HG03460 (cell line): Measurements from ENCODE around the gene C19orf73.

Experiments
- ATAC-seq: cut with Tn5 transposase; IDR thresholded peaks from one replicate; pipeline ENCODE4 v1.9.1; 2021; ENCODE audit not compliant: unreplicated experiment

C19orf73 gene, protein sequence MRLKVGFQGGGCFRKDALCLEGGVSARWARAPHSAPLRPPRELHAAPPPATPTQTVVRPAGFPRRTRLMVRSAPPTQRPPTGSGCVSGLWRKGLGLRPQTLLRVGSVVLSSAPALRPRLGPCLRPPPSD

DNA sequence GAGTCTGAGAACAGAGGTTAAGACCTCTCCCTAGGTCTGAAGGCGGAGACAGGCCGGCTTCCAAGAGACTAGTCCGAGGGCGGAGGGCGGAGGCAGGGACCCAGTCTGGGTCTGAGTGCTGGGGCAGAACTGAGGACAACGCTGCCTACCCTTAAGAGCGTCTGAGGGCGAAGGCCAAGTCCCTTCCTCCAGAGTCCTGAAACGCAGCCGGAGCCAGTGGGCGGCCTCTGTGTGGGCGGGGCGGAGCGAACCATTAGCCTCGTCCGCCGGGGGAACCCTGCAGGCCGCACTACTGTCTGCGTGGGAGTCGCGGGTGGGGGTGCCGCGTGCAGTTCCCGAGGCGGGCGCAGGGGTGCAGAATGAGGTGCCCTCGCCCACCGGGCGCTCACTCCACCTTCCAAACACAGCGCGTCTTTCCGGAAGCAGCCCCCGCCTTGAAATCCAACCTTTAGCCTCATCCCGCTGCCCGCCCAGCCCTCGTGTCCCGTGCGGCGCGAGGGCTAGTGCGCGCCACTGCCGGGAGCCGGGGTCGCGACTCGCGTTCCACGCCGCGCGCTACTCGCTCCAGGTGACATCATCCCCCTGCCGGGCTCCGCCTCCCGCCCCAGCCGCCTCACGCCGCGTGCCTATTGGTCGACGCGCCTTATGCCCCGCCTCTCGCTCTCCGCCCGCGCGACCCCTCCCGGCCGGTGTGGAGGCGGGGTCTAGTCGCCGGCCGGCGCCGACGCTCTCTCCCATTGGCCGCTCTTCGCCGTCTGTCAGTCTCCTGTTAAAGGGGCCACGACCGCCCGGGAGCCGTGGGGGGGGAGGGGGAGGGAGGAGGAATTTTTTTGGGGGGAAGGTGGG lies at the start of gene C19orf73:
C19orf73 (minus strand) TSS at position 579 of the 846 bp plus-strand sequence; CDS start at position 458, 121 bp downstream.
- peak; percentile 66 for ATAC-seq

DNA sequence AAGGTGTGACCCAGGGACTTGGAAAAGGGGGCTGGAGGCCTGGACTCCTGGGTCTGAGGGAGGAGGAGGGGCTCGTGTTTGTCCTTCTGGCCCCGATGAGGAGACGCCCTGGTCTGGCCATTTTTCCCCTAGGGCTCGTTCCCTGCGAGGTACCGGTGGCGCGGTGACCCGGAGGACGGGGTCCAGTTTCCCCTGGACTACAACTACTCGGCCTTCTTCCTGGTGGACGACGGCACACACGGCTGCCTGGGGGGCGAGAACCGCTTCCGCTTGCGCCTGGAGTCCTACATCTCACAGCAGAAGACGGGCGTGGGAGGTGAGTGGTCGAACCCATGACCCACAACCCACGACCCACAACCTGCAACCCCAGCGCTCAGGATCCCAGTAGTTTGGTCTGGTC lies 49.5 kb upstream of the C19orf73 start:
- no peak for ATAC-seq

DNA sequence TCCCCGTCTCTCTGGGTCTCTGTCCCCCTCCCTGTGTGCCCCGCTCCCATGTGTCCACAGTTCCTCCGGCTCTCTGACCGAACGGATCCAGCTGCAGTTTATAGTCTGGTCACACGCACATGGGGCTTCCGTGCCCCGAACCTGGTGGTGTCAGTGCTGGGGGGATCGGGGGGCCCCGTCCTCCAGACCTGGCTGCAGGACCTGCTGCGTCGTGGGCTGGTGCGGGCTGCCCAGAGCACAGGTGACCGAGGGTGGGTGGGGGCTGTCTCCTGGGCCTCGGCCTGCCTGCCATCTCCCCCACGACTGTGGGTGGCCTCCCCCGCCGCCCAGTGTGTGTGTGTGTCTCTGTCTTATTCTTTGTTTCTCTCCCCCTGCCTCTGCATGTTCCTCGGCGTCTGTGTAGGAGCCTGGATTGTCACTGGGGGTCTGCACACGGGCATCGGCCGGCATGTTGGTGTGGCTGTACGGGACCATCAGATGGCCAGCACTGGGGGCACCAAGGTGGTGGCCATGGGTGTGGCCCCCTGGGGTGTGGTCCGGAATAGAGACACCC lies 49.0 kb upstream of the C19orf73 start:
- no peak for ATAC-seq

DNA sequence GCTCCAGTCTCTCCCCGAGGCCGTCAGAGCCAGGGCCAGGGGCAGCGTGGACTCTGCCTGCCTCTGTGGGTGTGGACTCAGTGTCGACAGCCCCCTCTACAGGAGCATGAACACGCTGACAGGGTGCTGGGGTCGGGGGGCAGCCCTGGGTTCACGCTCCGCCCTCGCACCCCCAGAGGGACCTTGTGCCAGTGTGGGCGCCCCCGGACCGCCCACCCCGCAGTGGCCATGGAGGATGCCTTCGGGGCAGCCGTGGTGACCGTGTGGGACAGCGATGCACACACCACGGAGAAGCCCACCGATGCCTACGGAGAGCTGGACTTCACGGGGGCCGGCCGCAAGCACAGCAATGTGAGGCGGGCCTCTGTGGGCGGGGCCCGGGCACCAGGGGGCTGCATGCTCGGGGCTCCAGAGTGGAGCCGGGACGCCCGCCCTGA lies 46.9 kb upstream of the C19orf73 start:
- ATAC-seq: no peak

DNA sequence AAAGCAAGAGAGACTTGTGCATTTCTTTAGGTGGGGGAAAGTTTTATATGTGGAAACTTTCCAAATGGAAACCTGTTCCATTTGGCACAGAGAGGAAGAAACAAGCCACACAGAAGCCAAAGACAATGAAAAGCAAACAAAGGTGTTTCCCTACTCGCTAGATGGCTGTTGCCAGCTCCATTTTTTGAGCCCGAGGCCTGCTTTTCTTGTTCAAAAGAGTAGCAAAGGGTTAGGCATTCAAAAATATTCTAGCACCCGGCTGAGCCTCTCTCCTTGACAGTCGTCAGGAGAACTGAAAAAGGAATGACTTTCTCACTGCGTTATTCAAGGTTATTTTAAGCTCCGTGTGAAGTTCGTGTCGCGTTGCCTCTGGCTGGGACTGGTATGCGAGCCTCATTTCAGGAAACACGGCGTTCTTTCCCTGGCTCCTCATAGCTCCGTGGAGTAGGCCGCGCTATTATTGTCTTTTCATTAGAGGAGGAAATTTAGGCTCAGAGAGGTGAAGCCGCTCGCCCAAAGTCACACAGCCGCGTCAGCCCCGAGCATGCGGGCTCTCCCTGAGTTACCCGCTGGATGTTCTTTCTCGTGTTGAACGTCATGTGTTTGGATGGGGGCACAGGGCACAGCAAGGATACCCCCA lies 46.3 kb upstream of the C19orf73 start:
- ATAC-seq: no peak

DNA sequence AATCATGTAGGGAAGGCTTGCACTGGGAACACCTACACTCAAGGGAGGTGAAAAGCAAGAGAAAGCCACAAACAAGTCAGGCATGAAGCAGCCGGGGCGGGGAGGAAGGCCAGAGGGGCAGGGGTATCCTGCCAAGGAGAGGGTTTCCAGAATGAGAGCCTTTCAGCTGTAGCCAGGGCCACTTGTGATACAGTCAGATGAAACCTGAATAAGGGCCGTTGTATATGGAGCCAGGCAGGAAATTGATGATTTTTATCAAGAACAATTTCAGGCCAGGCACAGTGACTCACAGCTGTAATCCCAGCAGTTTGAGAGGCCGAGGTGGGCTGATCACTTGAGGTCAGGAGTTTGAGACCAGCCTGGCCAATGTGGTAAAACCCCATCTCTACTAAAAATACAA lies 43.0 kb upstream of the C19orf73 start:
- ATAC-seq: no peak

DNA sequence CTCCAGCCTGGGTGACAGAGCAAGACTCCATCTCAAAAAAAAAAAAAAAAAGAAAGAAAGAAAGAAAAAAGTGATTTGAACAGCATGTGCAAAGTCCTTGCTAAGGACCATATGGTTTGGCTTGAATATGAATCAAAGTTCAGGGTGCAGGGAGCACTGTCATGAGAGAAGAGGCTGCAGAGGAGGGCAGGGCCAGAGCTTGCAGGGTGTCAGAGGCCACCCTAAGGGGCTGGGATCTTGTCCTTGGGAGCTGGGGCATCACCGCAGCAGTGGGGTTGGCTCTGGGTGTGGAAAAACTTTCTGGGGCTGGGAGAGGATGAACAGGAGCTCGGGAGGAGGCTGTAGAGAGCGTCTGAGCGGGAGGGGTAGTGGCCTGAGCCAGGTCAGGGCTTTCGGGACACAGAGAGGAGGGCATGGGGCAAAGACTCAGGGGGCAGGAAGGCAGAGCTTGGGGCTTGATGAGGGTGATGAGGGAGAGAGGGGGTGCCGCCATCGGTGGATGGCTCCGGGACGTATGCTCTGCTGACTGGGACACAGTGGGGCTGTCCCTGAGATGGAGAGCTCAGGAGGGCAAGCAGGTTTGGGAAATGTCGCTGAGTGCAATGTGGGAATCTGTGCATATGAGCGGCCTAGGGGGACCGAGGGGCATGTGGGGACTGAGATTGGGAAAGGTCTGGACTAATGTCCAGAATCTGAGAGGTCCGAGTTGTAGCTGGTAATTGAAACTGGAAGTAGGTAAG lies 41.7 kb upstream of the C19orf73 start:
- no peak for ATAC-seq

DNA sequence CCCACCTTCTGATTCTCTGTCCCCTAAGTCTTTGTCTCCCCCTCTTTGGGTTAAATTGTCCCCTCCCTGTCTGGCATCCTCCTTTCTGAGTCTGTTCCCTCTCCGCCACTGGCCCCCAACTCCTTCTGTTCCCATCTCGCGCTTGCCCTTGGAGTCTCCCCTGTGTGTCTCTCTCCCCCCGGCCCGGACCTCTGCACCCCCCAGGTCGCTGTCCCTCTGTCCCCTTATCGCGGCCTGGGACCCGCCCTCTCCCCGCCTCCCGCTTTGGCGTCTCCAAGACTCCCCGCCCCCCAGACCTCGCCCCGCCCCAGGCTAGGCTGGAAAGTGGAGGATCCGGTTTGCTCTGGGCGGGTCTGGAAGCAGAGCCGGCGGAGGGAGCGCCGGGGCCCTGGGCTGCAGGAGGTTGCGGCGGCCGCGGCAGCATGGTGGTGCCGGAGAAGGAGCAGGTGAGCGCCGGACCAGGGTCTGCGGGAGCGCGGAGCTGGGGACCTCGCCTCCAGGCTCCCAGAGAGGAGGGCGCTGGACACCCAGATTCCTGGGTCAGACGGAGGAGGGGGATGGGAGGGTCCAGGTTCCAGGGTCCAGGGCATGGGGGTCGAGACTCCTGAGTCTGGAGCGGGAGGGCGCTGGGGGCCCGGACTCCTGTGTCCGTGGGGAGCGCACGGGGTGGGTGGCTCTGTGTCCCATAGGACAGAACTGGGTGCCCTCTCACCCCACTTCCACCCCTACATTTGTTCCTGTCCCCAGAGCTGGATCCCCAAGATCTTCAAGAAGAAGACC lies 38.7 kb upstream of the C19orf73 start, which contains the start of gene TRPM4:
TRPM4 (plus strand) TSS at position 348 of the 780 bp plus-strand sequence; CDS start at position 423, 75 bp downstream.
- no peak for ATAC-seq

DNA sequence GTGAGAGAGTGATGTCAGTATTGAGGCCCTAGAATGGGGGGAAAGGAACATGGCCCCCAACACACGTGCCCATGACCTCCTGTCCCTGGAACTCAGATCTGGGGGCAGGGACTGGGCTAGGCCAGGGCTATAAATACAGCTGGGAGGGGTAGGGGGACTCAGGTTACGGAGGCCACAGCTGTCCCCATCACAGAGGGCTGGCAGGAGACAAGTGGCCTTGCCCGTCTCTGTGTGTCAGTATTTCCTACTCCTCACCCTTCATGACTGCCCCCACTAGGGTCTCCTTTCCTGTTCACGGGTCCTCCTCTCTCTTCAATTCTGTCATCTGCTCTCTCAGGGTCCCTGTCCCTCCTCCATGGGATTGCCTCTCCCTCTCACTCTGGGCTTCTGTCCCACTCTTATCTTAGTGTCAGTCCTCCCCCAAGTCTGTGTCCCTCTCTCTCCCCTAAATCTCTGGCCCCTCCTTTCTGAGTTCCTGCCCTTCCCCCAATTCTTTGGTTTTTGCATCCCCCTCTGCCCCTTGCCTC lies 36.9 kb upstream of the C19orf73 start:
- ATAC-seq: no peak

DNA sequence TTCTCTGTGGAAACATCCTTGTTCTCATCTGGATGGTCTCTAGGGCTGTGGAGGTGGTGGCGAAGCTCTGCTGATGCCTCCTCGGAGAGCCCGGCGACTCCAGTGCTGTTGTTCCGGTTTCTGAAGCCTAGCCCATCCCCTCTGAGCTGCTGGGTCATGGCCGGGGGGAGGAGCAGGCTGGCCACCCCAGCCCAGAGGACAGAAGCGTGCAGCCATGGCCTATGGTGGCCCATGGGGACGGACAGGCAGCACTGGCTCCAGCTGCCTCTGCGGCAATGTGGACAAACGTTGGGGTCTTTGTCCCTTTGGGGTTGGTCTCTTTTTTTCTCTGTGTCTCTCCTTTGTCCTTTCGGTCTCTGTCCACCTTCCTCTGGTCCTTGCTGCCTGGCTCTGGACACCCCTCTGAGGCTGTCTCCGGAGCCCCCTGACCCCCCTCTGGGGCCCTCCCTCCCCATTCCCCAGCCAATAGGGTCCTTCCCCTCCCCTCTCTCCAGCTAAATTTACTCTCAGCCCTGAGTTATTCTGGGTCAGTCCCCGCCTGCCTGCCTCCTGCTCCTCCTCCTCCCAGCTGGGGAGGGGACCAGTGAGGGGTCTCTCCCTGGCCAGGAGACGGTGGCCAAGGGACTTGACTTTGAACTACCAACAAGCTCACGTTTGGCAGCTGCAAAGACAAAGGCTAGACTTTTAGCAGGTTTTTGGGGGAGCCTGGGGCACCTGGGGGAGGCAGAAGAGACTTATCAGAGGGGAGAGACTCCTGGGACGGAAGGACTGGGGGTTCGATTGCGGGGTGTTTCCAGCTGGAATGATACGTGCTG lies 36.3 kb upstream of the C19orf73 start, which contains the start of gene HRC:
HRC (minus strand) TSS at position 392 of the 815 bp plus-strand sequence; CDS start at position 233, 159 bp downstream.
- ATAC-seq: no peak

DNA sequence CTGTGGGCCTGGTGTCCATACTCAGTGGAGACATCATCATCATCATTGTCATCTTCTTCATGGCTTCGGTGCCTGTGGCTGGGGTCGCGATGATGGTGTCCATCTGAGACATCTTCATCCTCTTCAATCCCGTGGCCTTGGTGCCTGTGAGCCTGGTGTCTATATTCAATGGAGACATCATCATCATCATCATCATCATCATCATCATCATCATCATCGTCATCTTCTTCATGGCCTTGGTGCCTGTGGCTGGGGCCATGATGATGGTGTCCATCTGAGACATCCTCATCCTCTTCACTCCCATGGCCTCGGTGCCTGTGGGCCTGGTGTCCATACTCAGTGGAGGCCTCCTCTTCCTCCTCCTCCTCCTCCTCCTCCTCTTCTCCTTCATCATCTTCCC lies 35.3 kb upstream of the C19orf73 start:
- ATAC-seq: no peak

DNA sequence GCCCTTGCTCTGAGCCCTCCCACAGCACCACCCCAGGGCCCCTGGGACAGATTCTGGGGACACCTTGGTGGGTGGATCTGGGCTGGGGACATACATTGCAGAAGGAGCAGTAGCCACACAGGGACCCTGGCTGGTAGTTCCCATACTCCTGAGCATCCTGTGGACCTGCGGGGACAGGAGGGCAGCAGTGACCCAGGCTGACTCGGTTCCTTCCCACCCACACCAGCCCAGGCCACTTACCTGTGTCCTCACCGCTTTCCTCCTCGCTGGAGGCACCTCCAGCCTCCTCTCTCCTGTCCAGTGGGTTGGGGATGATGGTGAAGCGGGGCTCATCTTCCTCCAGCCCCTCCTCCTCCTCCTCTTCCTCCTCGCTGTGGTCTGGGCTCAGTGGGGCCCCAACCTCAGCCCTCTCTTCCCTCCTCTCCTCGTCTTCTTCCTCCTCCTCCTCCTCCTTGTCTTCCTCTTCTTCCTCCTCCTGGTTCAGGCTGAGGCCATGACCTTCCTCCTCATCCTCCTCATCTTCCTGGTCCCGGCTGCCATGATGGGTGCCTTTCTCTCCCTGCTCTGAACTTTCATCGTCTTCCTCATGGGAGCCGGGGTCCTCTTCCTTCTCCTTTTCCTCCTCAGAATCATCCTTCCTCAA lies 34.3 kb upstream of the C19orf73 start:
- no peak for ATAC-seq

DNA sequence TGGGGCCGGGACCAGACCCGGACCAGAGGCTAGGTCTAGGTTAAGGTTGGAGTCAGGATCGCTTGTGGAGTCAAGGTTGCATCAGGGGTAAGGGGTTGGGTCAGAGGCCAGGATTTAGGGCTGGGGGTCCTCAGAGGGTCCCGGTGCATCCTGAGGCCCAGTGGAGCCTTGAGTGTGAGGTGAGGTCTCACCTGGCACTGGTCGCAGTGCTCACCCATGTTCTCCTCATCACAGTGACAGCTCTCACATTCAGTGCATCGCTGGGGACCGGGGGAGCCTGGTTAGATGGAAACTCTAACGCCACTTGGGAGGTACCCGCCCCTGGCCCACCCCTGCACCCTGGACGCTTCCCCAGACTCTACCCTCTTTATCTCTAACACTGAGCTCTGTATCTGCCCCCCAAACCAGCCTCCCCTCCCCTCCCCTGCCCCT lies 33.2 kb upstream of the C19orf73 start:
- ATAC-seq: no peak

DNA sequence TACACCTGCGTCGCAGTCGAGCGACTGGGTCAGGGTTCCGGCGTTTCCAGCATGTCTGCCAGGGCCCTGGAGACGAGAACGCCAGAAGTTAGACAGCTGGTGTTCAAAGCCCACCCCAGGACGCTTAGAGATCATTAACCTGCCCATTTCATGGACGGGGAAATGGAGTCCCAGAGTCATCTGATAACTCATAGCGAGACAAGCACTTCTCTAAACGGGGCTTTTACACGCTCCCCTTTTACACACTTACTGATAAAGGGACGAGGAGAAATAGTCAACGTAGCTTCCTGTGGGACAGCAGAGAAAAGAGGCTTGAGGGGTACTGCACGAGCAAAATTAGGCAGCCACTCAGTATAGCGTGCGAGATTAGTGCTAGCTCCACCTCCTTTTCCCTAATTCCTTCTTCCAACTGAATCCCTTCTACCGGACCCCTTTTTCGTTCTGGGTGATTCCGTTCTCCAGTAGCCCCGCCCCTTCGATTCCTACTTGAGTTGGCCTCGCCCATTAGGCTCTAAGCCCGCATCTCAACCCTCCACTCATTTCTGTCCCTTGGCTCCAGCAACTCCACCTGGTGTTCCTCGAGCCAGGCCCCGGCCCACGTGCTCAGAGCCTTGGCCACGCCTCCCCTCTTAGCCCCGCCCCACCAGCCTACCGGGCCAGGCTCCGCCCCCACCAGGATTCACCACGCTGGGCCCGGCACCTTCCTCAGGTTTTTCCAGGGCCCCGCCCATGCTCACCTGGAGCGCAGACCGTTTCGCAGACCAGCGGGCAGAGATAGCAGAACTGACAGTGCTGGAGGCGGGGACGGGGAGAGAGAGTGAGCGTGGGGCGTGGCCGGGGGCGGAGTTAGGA lies 32.5 kb upstream of the C19orf73 start:
- no peak for ATAC-seq

DNA sequence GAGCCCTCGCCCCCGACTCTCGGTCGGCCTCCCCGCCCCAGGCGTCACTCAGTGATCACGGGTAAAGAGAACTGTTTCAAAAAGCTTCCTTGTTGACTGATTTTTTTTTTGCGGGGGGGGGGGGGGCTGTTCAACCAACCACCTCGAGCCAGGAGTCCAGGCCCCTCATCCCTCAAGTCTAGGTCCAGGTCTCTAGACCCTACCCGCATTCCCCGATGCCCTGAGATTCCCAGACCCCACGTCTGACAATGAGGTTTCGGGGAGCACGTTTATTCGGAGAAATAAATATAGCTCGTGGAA lies 32.0 kb upstream of the C19orf73 start:
- no peak for ATAC-seq

DNA sequence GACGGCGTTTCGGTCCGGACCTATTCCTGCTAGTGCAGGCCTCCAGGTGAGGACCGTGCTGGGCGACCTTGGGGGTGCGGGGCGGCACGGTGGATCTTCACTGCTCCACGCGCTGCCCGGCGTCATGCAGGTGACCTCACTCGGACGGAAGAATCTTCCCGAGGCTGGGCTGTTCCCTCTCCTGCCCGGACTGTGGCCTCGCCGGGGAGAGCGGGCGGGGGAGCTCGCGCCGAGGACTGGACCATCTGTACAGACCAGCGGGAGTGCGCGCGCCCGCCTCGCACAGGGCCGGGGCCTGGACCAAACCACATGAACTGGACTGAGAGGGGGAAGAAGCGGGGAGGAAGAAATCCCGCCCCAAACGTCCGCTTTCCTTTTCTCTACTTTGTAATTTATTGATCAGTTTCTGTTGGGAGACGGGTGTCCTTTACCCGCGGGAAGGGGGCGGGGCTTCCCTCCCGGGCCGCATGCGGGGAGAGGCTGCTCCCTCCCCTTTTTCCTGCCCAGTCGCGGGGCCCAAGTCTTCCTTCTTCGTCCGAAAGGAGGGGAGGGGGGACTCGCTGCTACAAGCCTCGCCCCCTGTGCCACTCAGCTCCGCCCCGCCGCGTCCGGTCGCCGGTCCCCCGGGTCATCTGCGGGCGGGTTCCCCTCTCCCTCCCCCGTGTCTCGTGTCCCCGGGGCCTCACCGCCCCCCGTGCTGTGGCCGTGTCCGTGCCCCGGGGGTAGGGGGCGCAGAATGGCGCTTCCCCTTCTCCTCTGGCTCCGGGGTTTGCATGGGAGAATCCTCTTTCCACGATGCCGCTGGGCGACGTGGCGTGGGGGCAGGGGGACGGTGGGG lies 31.4 kb upstream of the C19orf73 start:
- ATAC-seq: no peak

DNA sequence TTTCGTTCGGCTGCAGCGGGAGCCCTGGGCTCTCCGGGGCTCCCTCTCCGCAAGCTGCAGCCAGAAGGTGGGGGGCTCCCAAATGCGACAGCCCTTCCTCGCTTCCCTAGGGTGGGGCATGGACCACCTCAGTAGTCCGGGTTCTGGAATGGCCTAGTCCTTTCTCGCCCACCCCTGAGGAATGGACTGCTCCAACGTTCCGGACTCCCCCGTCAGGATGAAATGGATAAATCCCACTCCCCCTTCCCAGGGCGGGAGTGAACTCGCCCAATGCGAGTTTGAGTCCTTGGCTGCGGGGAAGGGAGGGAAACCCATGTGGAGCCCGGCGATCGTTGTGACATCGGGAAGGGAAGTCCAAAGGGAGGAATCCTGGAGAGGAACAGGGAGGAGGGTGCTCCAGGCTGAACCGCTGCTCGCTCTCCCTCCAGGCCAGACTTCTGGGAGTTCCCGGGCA lies 30.7 kb upstream of the C19orf73 start:
- no peak for ATAC-seq
